IMR-90 (cell line): Measurements from ENCODE around the gene SYT8. TPM values are rescaled to one million over a fixed set of nuclear protein-coding genes. Genes with fewer than 3 reads are reported as not detected.

ENCODE experiments used
- ATAC-seq: fragments of 200-7000 bp; cut with Tn5 transposase; 2 replicates; pipeline ENCODE4 v1.9.1; 2020; ENCODE audit warnings: low read depth, mild to moderate bottlenecking, moderate library complexity
- BruUV-seq: library from RNA; stranded (reverse); fragments of 400-500 nt; replicated peaks from 2 replicates; lab custom pipeline; 2021; lab: Mats Ljungman, UMichigan
- CTCF ChIA-PET: fragments of 300-600 bp; formaldehyde crosslinking; extraction: SDS; loops from one replicate; lab custom pipeline; 2021; ENCODE audit warnings: antibody characterized with exemption; lab: Yijun Ruan, JAX
- POLR2A ChIA-PET: fragments of 300-600 bp; sonication (Branson Sonifier 250); formaldehyde crosslinking; loops from one replicate; lab custom pipeline; 2022; ENCODE audit warnings: antibody characterized with exemption; ENCODE audit not compliant: unreplicated experiment; lab: Charles Lee
- DNase-seq: peaks from one replicate; pipeline ENCODE4 v3.0.0; 2013
- H2AFZ ChIP-seq: replicated peaks from 2 replicates; pipeline ENCODE3; 2013; ENCODE audit warnings: low read length, mild to moderate bottlenecking; ENCODE audit not compliant: poor library complexity
- H2AK5ac ChIP-seq: 2 replicates; pipeline ENCODE4 v1.6.1; 2013; ENCODE audit warnings: low read depth, low read length, inconsistent platforms
- H2AK9ac ChIP-seq: replicated peaks from 2 replicates; pipeline ENCODE3; 2013; ENCODE audit warnings: mild to moderate bottlenecking, low read depth, low read length, moderate library complexity; ENCODE audit not compliant: poor library complexity
- H2BK120ac ChIP-seq: 2 replicates; pipeline ENCODE4 v1.6.1; 2013; ENCODE audit warnings: low read depth, low read length, inconsistent platforms
- H2BK15ac ChIP-seq: 3 replicates; pipeline ENCODE4 v1.6.1; 2013; ENCODE audit warnings: low read depth, low read length, inconsistent platforms
- H2BK20ac ChIP-seq: 2 replicates; pipeline ENCODE4 v1.6.1; 2013; ENCODE audit warnings: low read depth, mild to moderate bottlenecking, inconsistent platforms, low read length, moderate library complexity
- H2BK5ac ChIP-seq: 2 replicates; pipeline ENCODE4 v1.6.1; 2013; ENCODE audit warnings: mild to moderate bottlenecking, low read depth, low read length, inconsistent platforms; ENCODE audit not compliant: poor library complexity, severe bottlenecking
- H3K14ac ChIP-seq: replicated peaks from 2 replicates; pipeline ENCODE4 v1.6.1; 2013; ENCODE audit warnings: low read depth, low read length, inconsistent platforms
- H3K18ac ChIP-seq: 2 replicates; pipeline ENCODE4 v1.6.1; 2013; ENCODE audit warnings: low read depth, low read length, control low read depth
- H3K23ac ChIP-seq: 2 replicates; pipeline ENCODE4 v1.6.1; 2013; ENCODE audit warnings: low read depth, low read length, inconsistent platforms
- H3K27ac ChIP-seq: 2 replicates; pipeline ENCODE4 v1.5.1; 2013; ENCODE audit warnings: mild to moderate bottlenecking, control low read depth, low read length; ENCODE audit not compliant: insufficient read depth
- H3K27me3 ChIP-seq: 2 replicates; pipeline ENCODE4 v1.6.1; 2013; ENCODE audit warnings: low read length; ENCODE audit not compliant: control insufficient read depth, insufficient read depth
- H3K36me3 ChIP-seq: 2 replicates; pipeline ENCODE4 v1.6.1; 2013; ENCODE audit warnings: low read length, mixed read lengths; ENCODE audit not compliant: control insufficient read depth, insufficient read depth
- H3K4ac ChIP-seq: 2 replicates; pipeline ENCODE4 v1.6.1; 2013; ENCODE audit warnings: low read depth, low read length, inconsistent platforms
- H3K4me1 ChIP-seq: 2 replicates; pipeline ENCODE4 v1.6.1; 2013; ENCODE audit warnings: low read length, mixed read lengths; ENCODE audit not compliant: control insufficient read depth, insufficient read depth
- H3K4me2 ChIP-seq: 2 replicates; pipeline ENCODE4 v1.6.1; 2013; ENCODE audit warnings: low read depth, mild to moderate bottlenecking, control low read depth, low read length, moderate library complexity
- H3K4me3 ChIP-seq: 2 replicates; pipeline ENCODE4 v1.5.1; 2013; ENCODE audit warnings: low read depth, mild to moderate bottlenecking, control low read depth, low read length, moderate library complexity; ENCODE audit not compliant: insufficient read depth
- H3K56ac ChIP-seq: 2 replicates; pipeline ENCODE4 v1.6.1; 2013; ENCODE audit warnings: low read length, inconsistent platforms; ENCODE audit not compliant: insufficient read depth; ENCODE audit errors: extremely low read depth
- H3K79me1 ChIP-seq, 2 experiments: 2 replicates each; pipeline ENCODE4 v1.6.1; 2013; ENCODE audit warnings: low read length in 2 of 2, inconsistent platforms in 1 of 2, low read depth in 1 of 2
- H3K9ac ChIP-seq: 2 replicates; pipeline ENCODE4 v1.6.1; 2013; ENCODE audit warnings: low read depth, low read length, control low read depth
- H3K9me1 ChIP-seq: 2 replicates; pipeline ENCODE4 v1.6.1; 2013; ENCODE audit warnings: low read length, inconsistent platforms; ENCODE audit not compliant: insufficient read depth
- H3K9me3 ChIP-seq: 2 replicates; pipeline ENCODE4 v1.6.1; 2013; ENCODE audit warnings: low read length; ENCODE audit not compliant: control insufficient read depth, insufficient read depth
- H4K20me1 ChIP-seq: 2 replicates; pipeline ENCODE4 v1.6.1; 2013; ENCODE audit warnings: low read length, inconsistent platforms; ENCODE audit not compliant: insufficient read depth
- H4K5ac ChIP-seq: 2 replicates; pipeline ENCODE4 v1.6.1; 2013; ENCODE audit warnings: mild to moderate bottlenecking, low read depth, low read length, control low read depth
- H4K8ac ChIP-seq, 2 experiments: 2 replicates each; pipeline ENCODE4 v1.6.1; 2013; ENCODE audit warnings: low read depth in 2 of 2, low read length in 2 of 2, control low read depth in 1 of 2, inconsistent platforms in 1 of 2
- H4K91ac ChIP-seq: 2 replicates; pipeline ENCODE4 v1.6.1; 2013; ENCODE audit warnings: low read depth, low read length, inconsistent platforms; ENCODE audit not compliant: insufficient read depth
- BHLHE40 ChIP-seq: fragments of 150-350 bp; IDR thresholded peaks from 2 replicates; pipeline ENCODE4 v1.6.1; 2016; ENCODE audit warnings: mild to moderate bottlenecking, low read depth, low read length
- CEBPB ChIP-seq: IDR thresholded peaks from 2 replicates; pipeline ENCODE4 v1.6.1; 2012; ENCODE audit warnings: low read depth, low read length, improper control_type of control experiment
- CHD1 ChIP-seq: IDR thresholded peaks from 2 replicates; pipeline ENCODE4 v1.6.1; 2012; ENCODE audit warnings: low read depth, low read length, improper control_type of control experiment
- FOS ChIP-seq: fragments of 150-350 bp; IDR thresholded peaks from 2 replicates; pipeline ENCODE4 v1.6.1; 2016; ENCODE audit warnings: low read depth, low read length
- MAFK ChIP-seq: IDR thresholded peaks from 2 replicates; pipeline ENCODE4 v1.6.1; 2012; ENCODE audit warnings: low read depth, low read length, improper control_type of control experiment
- MAZ ChIP-seq: IDR thresholded peaks from 2 replicates; pipeline ENCODE4 v1.6.1; 2012; ENCODE audit warnings: low read depth, mild to moderate bottlenecking, low read length, improper control_type of control experiment, moderate library complexity, borderline replicate concordance
- MXI1 ChIP-seq: IDR thresholded peaks from 2 replicates; pipeline ENCODE4 v1.6.1; 2012; ENCODE audit warnings: low read depth, mild to moderate bottlenecking, low read length, moderate library complexity, borderline replicate concordance
- NFE2L2 ChIP-seq: fragments of 150-350 bp; IDR thresholded peaks from 2 replicates; pipeline ENCODE4 v1.6.1; 2016; ENCODE audit warnings: low read depth, mild to moderate bottlenecking, low read length
- POLR2A ChIP-seq: IDR thresholded peaks from 2 replicates; pipeline ENCODE4 v1.6.1; 2012; ENCODE audit warnings: mild to moderate bottlenecking, low read depth, low read length
- RAD21 ChIP-seq: IDR thresholded peaks from 2 replicates; pipeline ENCODE4 v1.6.1; 2012; ENCODE audit warnings: low read length, improper control_type of control experiment
- RFX5 ChIP-seq: IDR thresholded peaks from 2 replicates; pipeline ENCODE4 v1.8.0; 2012; ENCODE audit warnings: low read depth, mild to moderate bottlenecking, low read length, moderate library complexity
- SMC3 ChIP-seq: fragments of 150-350 bp; IDR thresholded peaks from 2 replicates; pipeline ENCODE4 v1.6.1; 2016; ENCODE audit warnings: low read depth, mild to moderate bottlenecking, antibody characterized with exemption, low read length, moderate library complexity
- WGBS, 2 experiments: methylation state at CpG; one replicate each; pipeline versions ENCODE4 v1.1.5 to v1.1.7; 2013; ENCODE audit warnings: missing lambda C conversion rate in 2 of 2; ENCODE audit not compliant: insufficient read length in 1 of 2; ENCODE audit errors: extremely low coverage in 2 of 2; 5-methylcytosine and 5-hydroxymethylcytosine counted together
- dilution Hi-C: fragments of 300-500 bp; cut with HindIII; formaldehyde crosslinking; loops from one replicate; pipeline ENCODE4 v1.14.3; 2018; ENCODE audit warnings: low sequenced_read_pairs; ENCODE audit not compliant: unreplicated experiment
- in situ Hi-C: fragments of 300-500 bp; cut with MboI; formaldehyde crosslinking; loops from 3 replicates; pipeline ENCODE4 v1.14.3; 2019; ENCODE audit warnings: low sequenced_read_pairs, inconsistent platforms, mixed read lengths
- intact Hi-C: fragments of 100-400 bp; cut with micrococcal nuclease; formaldehyde crosslinking; loops from 2 replicates; pipeline ENCODE4 v1.10.0; 2022
- polyA plus RNA-seq, 3 experiments: library from polyadenylated mRNA; depleted of rRNA; stranded (reverse); fragments of >200 nt; gene quantifications; 2 replicates each; pipeline ENCODE4 v1.2.3, GENCODE V29; 2012; ENCODE audit warnings: low replicate concordance in 1 of 3
- total RNA-seq: library from RNA; depleted of rRNA; stranded (reverse); fragments of >200 nt; gene quantifications from 2 replicates; pipeline ENCODE4 v1.2.3, GENCODE V29; 2012
- TF ChIP-seq, protein P1 (sequence below): fragments of 150-350 bp; IDR thresholded peaks from 2 replicates; pipeline ENCODE4 v1.6.1; 2016; ENCODE audit warnings: low read depth, mild to moderate bottlenecking, low read length, moderate library complexity, borderline replicate concordance
- TF ChIP-seq, protein P2 (sequence below): fragments of 150-350 bp; IDR thresholded peaks from 2 replicates; pipeline ENCODE4 v1.6.1; 2017; ENCODE audit warnings: mild to moderate bottlenecking, antibody characterized with exemption, low read length, low read depth

Gene SYT8
- total and polyA plus RNA-seq, 2 of the 4 experiments (the other 2 are of a cell fraction): not detected

DNA sequence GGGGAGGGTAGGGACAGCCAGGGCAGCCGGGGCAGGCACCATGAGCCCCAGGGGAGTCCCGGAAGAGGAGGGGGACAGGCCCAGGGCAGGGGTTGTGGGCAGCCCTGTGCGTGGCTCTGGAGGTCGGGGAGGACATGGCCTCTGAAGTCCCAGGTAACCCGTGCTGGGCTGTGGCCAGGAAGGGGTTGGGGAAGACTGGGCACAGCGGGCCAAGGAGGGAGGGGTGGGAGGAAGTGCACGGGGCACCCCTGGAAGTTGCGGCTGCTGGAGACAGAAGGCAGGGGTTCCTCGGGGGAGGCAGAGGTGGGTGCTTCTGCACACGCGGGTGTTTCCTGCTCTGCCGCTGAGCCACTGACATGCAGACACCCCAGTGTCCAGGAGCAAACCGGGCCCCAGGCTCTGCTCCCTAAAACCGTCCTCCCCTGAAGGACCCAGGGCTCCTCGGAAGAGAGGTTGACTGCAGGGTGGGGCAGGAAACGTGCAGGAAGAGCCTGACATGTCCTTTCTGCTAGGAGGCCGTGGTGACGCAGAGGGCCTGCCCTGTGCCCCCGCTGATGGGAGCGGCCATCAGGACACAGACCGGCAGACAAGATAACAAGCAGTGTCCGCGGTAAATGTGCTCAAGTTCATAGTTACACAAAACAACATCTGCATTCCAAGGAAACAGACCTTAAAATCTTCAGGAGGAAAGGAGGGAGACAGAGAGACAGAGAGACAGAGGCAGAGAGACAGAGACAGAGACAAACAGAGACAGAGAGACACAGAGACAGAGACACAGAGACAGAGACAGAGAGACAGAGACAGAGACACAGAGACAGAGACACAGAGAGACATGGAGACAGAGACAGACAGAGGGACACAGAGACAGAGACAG lies 9.7 kb downstream of the SYT8 start:
- no peak overlapping the region for H3K18ac ChIP-seq
- H4K91ac ChIP-seq: no peak overlapping the region
- ATAC-seq (no peak), DNase-seq (no peak)
- CTCF ChIA-PET: no interaction called here
- BruUV-seq: no TSS peak
- no peak overlapping the region for H3K4ac ChIP-seq
- no peak overlapping the region for H3K56ac ChIP-seq
- no peak overlapping the region for H3K23ac ChIP-seq
- H2AK5ac ChIP-seq: no peak overlapping the region
- no peak overlapping the region for H2BK15ac ChIP-seq
- no peaks in the 10 kb centered on the region for H4K20me1 ChIP-seq
- H3K4me1 ChIP-seq: no peaks in the 10 kb centered on the region
- no peaks in the 10 kb centered on the region for H3K9me1 ChIP-seq
- no peak overlapping the region for H3K9ac ChIP-seq
- TF ChIP-seq, protein P1, sequence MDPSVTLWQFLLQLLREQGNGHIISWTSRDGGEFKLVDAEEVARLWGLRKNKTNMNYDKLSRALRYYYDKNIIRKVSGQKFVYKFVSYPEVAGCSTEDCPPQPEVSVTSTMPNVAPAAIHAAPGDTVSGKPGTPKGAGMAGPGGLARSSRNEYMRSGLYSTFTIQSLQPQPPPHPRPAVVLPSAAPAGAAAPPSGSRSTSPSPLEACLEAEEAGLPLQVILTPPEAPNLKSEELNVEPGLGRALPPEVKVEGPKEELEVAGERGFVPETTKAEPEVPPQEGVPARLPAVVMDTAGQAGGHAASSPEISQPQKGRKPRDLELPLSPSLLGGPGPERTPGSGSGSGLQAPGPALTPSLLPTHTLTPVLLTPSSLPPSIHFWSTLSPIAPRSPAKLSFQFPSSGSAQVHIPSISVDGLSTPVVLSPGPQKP: no peak
- TF ChIP-seq, protein P2, sequence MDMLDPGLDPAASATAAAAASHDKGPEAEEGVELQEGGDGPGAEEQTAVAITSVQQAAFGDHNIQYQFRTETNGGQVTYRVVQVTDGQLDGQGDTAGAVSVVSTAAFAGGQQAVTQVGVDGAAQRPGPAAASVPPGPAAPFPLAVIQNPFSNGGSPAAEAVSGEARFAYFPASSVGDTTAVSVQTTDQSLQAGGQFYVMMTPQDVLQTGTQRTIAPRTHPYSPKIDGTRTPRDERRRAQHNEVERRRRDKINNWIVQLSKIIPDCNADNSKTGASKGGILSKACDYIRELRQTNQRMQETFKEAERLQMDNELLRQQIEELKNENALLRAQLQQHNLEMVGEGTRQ: no peak
- TF ChIP-seq POLR2A (no peak), FOS (no peak), BHLHE40 (no peak), MXI1 (no peak), MAZ (no peak), RFX5 (no peak), RAD21 (no peak), CEBPB (no peak), MAFK (no peak), CHD1 (no peak), NFE2L2 (no peak), SMC3 (no peak)
- dilution Hi-C loops: no loop called here
- no peak overlapping the region for H2AFZ ChIP-seq
- no peak overlapping the region for H3K14ac ChIP-seq
- no peak overlapping the region for H3K4me3 ChIP-seq
- in situ Hi-C loops: no loop called here
- no peak overlapping the region for H2BK20ac ChIP-seq
- no peaks in the 10 kb centered on the region for H3K36me3 ChIP-seq
- no peaks in the 10 kb centered on the region for H3K79me1 ChIP-seq
- no peak overlapping the region for H2BK5ac ChIP-seq
- WGBS, 2 experiments: 60% methylated on average over 5 of the region's 23 CpGs; no CpG with 5 or more reads in 1 of the 2 experiments
- no peak overlapping the region for H3K4me2 ChIP-seq
- H4K5ac ChIP-seq: no peak overlapping the region
- no peak overlapping the region for H3K27ac ChIP-seq
- H4K8ac ChIP-seq: no peak overlapping the region
- POLR2A ChIA-PET: no interaction called here
- H3K9me3 ChIP-seq: no peaks in the 10 kb centered on the region
- H2BK120ac ChIP-seq: no peak overlapping the region
- peaks cover 45% of the 10 kb centered on the region for H3K27me3 ChIP-seq
- intact Hi-C loops: no loop called here
- no peak overlapping the region for H2AK9ac ChIP-seq
